ENCODE data around the gene PPP1R14D.

Gene PPP1R14D

GRCh38 chr15:40867199-40867598 is 38.7 kb upstream of the PPP1R14D start:
- TF ChIP-seq FOXP2 (optimal IDR thresholded peaks at IDR 0.05; ENCODE audit: borderline replicate concordance, extremely low read depth, extremely low read length, insufficient read depth) (no peak), POLR2AphosphoS5 (IDR thresholded peaks at IDR 0.05; ENCODE audit: low read depth, low read length) (no peak), TAF1 (IDR thresholded peaks at IDR 0.05; ENCODE audit: borderline replicate concordance, insufficient read depth, low read length) (no peak), SIN3A (IDR thresholded peaks at IDR 0.05; ENCODE audit: borderline replicate concordance, insufficient read depth, low read length) (no peak), REST (IDR thresholded peaks at IDR 0.05; ENCODE audit: insufficient read depth in 1 of 2, low read depth in 2 of 2, low read length in 2 of 2) (no peak)

GRCh38 chr15:40863660-40864270 is 35.3 kb upstream of the PPP1R14D start:
- TF ChIP-seq REST (IDR thresholded peaks at IDR 0.05; ENCODE audit: insufficient read depth in 1 of 2, low read depth in 2 of 2, low read length in 2 of 2) (no peak), SIN3A (IDR thresholded peaks at IDR 0.05; ENCODE audit: borderline replicate concordance, insufficient read depth, low read length) (no peak), POLR2AphosphoS5 (IDR thresholded peaks at IDR 0.05; ENCODE audit: low read depth, low read length) (no peak)

- TF ChIP-seq POLR2AphosphoS5 (IDR thresholded peaks at IDR 0.05; ENCODE audit: low read depth, low read length) (no peak), TAF1 (IDR thresholded peaks at IDR 0.05; ENCODE audit: borderline replicate concordance, insufficient read depth, low read length) (no peak), REST (IDR thresholded peaks at IDR 0.05; ENCODE audit: insufficient read depth in 1 of 2, low read depth in 2 of 2, low read length in 2 of 2) (no peak), SIN3A (IDR thresholded peaks at IDR 0.05; ENCODE audit: borderline replicate concordance, insufficient read depth, low read length) (no peak), FOXP2 (optimal IDR thresholded peaks at IDR 0.05; ENCODE audit: borderline replicate concordance, extremely low read depth, extremely low read length, insufficient read depth) (no peak)
Observed at GRCh38 chr15:40859206-40859851, 30.8 kb upstream of the PPP1R14D start.

- no peak for TF ChIP-seq SIN3A (IDR thresholded peaks at IDR 0.05; ENCODE audit: borderline replicate concordance, insufficient read depth, low read length)
- TF ChIP-seq TAF1 (IDR thresholded peaks at IDR 0.05; ENCODE audit: borderline replicate concordance, insufficient read depth, low read length), result no peak
- no peak for TF ChIP-seq FOXP2 (optimal IDR thresholded peaks at IDR 0.05; ENCODE audit: borderline replicate concordance, extremely low read depth, extremely low read length, insufficient read depth)
- no peak for TF ChIP-seq POLR2AphosphoS5 (IDR thresholded peaks at IDR 0.05; ENCODE audit: low read depth, low read length)
- no peak for TF ChIP-seq REST (IDR thresholded peaks at IDR 0.05; ENCODE audit: insufficient read depth in 1 of 2, low read depth in 2 of 2, low read length in 2 of 2)
Observed at GRCh38 chr15:40858706-40859105, 30.2 kb upstream of the PPP1R14D start.
